ENCODE data around the gene ZFYVE1. TPM values are rescaled to one million over a fixed set of nuclear protein-coding genes. Genes with fewer than 3 reads are reported as not detected.

The ZFYVE1 gene
- total and polyA plus RNA-seq, 10 of the 15 experiments (the other 5 are each of a cell fraction or from before 2014, with no cell fraction given), result 1.2 to 13.3 (median 6.4) TPM

GRCh38 chr14:72965249-72965648 lies 61.7 kb downstream of the ZFYVE1 start:
- POLR2A ChIA-PET, result no interaction called here
- H3K4me3 ChIP-seq, result no peak overlapping the region
- no peaks in the 10 kb centered on the region for H3K27me3 ChIP-seq (replicated peaks in 1 of 2; ENCODE audit: control insufficient read depth in 2 of 2, insufficient read depth in 2 of 2, low read length in 1 of 2)
- H3K4me2 ChIP-seq (ENCODE audit: control insufficient read depth, insufficient read depth), result no peak overlapping the region
- CTCF ChIA-PET, result no interaction called here
- ATAC-seq (no peak), FAIRE-seq (no peak), DNase-seq (ENCODE audit: low read depth, low spot score) (no peak)
- no TSS peak for BruUV-seq (replicated peaks)
- peaks cover under 1 to 6% of the 10 kb centered on the region in 2 experiments; a peak in 2 of 4 replicates for H3K36me3 ChIP-seq (ENCODE audit: control insufficient read depth in 2 of 2, insufficient read depth in 2 of 2, low read length in 1 of 2)
- H3K27ac ChIP-seq (ENCODE audit: control insufficient read depth, insufficient read depth), result no peak overlapping the region
- no peaks in the 10 kb centered on the region for H3K79me2 ChIP-seq (ENCODE audit: control insufficient read depth, insufficient read depth, low read length)
- H3K4me1 ChIP-seq (ENCODE audit: control insufficient read depth, insufficient read depth, low read length), result no peaks in the 10 kb centered on the region; the same call in 1 of the 2 replicates
- TF ChIP-seq PBX3 (IDR thresholded peaks at IDR 0.05; ENCODE audit: insufficient replicate concordance, low read depth, low read length) (no peak), TCF12 (IDR thresholded peaks at IDR 0.05; ENCODE audit: low read depth, low read length) (no peak), ZBED1 (IDR thresholded peaks at IDR 0.05; ENCODE audit: borderline replicate concordance) (no peak), CEBPB (IDR thresholded peaks at IDR 0.05; ENCODE audit: borderline replicate concordance in 1 of 2, low read depth in 2 of 2, low read length in 2 of 2) (no peak), CREM (IDR thresholded peaks at IDR 0.05; ENCODE audit: low read depth) (no peak)
- in situ Hi-C loops (cut with MboI) (no loop called here), intact Hi-C loops (cut with micrococcal nuclease; ENCODE audit: unreplicated experiment) (no loop called here)
- no peak overlapping the region for H2AFZ ChIP-seq (ENCODE audit: control insufficient read depth, low read depth, low read length)
- SMC1A ChIA-PET (ENCODE audit: uncharacterized antibody, unreplicated experiment), result no interaction called here
- H3K9me3 ChIP-seq (replicated peaks; ENCODE audit: control insufficient read depth, insufficient read depth, low read length), result no peaks in the 10 kb centered on the region
- WGBS (ENCODE audit: insufficient coverage, insufficient replicate concordance, low lambda C conversion rate, missing lambda C conversion rate), result 77% methylated on average over 6 of the region's 6 CpGs
- RAD21 ChIA-PET (ENCODE audit: unreplicated experiment), result no interaction called here
- no peak overlapping the region for H3K9ac ChIP-seq (ENCODE audit: control insufficient read depth, insufficient read depth, low read length)
- no peaks in the 10 kb centered on the region for H4K20me1 ChIP-seq (ENCODE audit: control insufficient read depth, insufficient read depth)

GRCh38 chr14:72962829-72963312 lies 64.0 kb downstream of the ZFYVE1 start:
- Histone ChIP-seq H3K27me3 (replicated peaks in 1 of 2; ENCODE audit: control insufficient read depth in 2 of 2, insufficient read depth in 2 of 2, low read length in 1 of 2) (no peaks in the 10 kb centered on the region), H3K79me2 (ENCODE audit: control insufficient read depth, insufficient read depth, low read length) (no peaks in the 10 kb centered on the region), H3K4me2 (ENCODE audit: control insufficient read depth, insufficient read depth) (no peak overlapping the region), H3K9me3 (replicated peaks; ENCODE audit: control insufficient read depth, insufficient read depth, low read length) (no peaks in the 10 kb centered on the region), H4K20me1 (ENCODE audit: control insufficient read depth, insufficient read depth) (no peaks in the 10 kb centered on the region), H3K4me3 (no peak overlapping the region), H2AFZ (ENCODE audit: control insufficient read depth, low read depth, low read length) (no peak overlapping the region), H3K9ac (ENCODE audit: control insufficient read depth, insufficient read depth, low read length) (no peak overlapping the region), H3K4me1 (ENCODE audit: control insufficient read depth, insufficient read depth, low read length) (no peaks in the 10 kb centered on the region; the same call in 1 of the 2 replicates), H3K36me3 (ENCODE audit: control insufficient read depth in 2 of 2, insufficient read depth in 2 of 2, low read length in 1 of 2) (peaks cover 3 to 11% of the 10 kb centered on the region in 2 experiments; a peak in 3 of 4 replicates), H3K27ac (ENCODE audit: control insufficient read depth, insufficient read depth) (no peak overlapping the region)
- TF ChIP-seq ZNF24 (IDR thresholded peaks at IDR 0.05) (0 out of 2 replicates have a peak, but pooled peaks have one; percentile 23), IRF3 (IDR thresholded peaks at IDR 0.05) (no peak), CEBPZ (IDR thresholded peaks at IDR 0.05; ENCODE audit: low read depth, low read length) (no peak), IKZF2 (IDR thresholded peaks at IDR 0.05) (no peak), TCF7 (IDR thresholded peaks at IDR 0.05; ENCODE audit: borderline replicate concordance) (no peak), WRNIP1 (IDR thresholded peaks at IDR 0.05; ENCODE audit: borderline replicate concordance, low read depth, low read length) (no peak), NFYB (IDR thresholded peaks at IDR 0.05; ENCODE audit: insufficient read depth, low read depth, low read length) (no peak), CHD1 (IDR thresholded peaks at IDR 0.05; ENCODE audit: low read depth, low read length) (no peak)
- ChIA-PET RAD21 (ENCODE audit: unreplicated experiment) (no interaction called here), SMC1A (ENCODE audit: uncharacterized antibody, unreplicated experiment) (interaction anchor here (0.6 kb wide), 1 partner anchor 39 kb away, joined by 3 read pairs; no protein-coding TSS in a partner anchor), POLR2A (interaction anchor here (0.6 kb wide), 1 partner anchor 1512 kb away, joined by 3 read pairs; no protein-coding TSS in a partner anchor), CTCF (interaction anchor here (1.1 to 1.8 kb wide), 2 partner anchors 14 to 15 kb away, joined by 3 to 8 read pairs; no protein-coding TSS in a partner anchor)
- in situ Hi-C loops (cut with MboI) (no loop called here), intact Hi-C loops (cut with micrococcal nuclease; ENCODE audit: unreplicated experiment) (no loop called here)
- BruUV-seq (replicated peaks), result no TSS peak
- ATAC-seq, result no peak
- WGBS (ENCODE audit: insufficient coverage, insufficient replicate concordance, low lambda C conversion rate, missing lambda C conversion rate), result 74% methylated on average over 6 of the region's 6 CpGs
- no peak for DNase-seq (ENCODE audit: low read depth, low spot score)
- no peak for FAIRE-seq

Measured in GM12878 (cell line).